BLaER1 treated with 17β-estradiol and CSF1 and Interleukin-3, amounts not matched to agents 10 nM and 100 nM (cell line): ENCODE results near the gene SLC24A4.

Source experiments
- H3K27ac ChIP-seq, 11 experiments: shearing (Covaris generic); formaldehyde crosslinking; 2 replicates each; pipeline ENCODE4 v1.8.1; 2022
- H3K27me3 ChIP-seq, 11 experiments: shearing (Covaris generic); formaldehyde crosslinking; 2 replicates each; pipeline ENCODE4 v1.8.1; 2022
- H3K36me3 ChIP-seq, 11 experiments: shearing (Covaris generic); formaldehyde crosslinking; 2 replicates each; pipeline ENCODE4 v1.8.1; 2022
- H3K4me1 ChIP-seq, 10 experiments: shearing (Covaris generic); formaldehyde crosslinking; 2 replicates each; pipeline ENCODE4 v1.8.1; 2022
- H3K4me2 ChIP-seq, 11 experiments: shearing (Covaris generic); formaldehyde crosslinking; 2 replicates each; pipeline ENCODE4 v1.8.1; 2022
- H3K4me3 ChIP-seq, 10 experiments: shearing (Covaris generic); formaldehyde crosslinking; 2 replicates each; pipeline ENCODE4 v1.8.1; 2022
- H3K9ac ChIP-seq, 11 experiments: shearing (Covaris generic); formaldehyde crosslinking; 2 replicates each; pipeline ENCODE4 v1.8.1; 2022
- H3K9me3 ChIP-seq, 11 experiments: shearing (Covaris generic); formaldehyde crosslinking; replicated peaks in 1 of 11; 2 replicates each; pipeline ENCODE4 v1.8.1; 2022
- H4K20me1 ChIP-seq, 11 experiments: shearing (Covaris generic); formaldehyde crosslinking; 2 replicates each; pipeline ENCODE4 v1.8.1; 2022
- Cebpa-rat ChIP-seq, 11 experiments: shearing (Covaris generic); IDR thresholded peaks; 2 replicates each; pipeline ENCODE4 v1.8.1; 2022

SLC24A4 gene

DNA sequence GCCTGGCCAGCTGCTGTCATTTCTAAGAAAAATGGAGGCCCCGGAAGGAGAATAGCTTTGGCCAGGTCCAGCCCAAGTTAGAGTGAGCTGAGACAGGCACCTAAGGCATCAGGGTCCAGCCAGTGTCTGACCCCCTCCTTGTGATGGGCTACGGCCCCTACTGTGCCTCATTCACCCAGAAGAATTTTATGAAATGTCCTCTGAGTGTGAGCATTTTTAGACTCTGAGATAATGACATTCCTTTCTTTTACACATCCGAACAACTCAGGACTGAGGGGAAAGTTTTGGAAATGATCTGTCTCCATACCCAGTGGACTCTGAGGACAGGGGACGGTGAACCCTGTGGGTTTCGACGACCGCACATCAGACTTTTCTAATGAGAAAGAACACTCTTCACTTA is 50.4 kb downstream of the SLC24A4 start:
- peaks cover 13 to 21% (median 19%) of the 10 kb centered on the region in 11 experiments; a peak in 21 of 22 replicates for H3K9me3 ChIP-seq
- no peak overlapping the region for H3K4me2 ChIP-seq
- no peak overlapping the region for H3K9ac ChIP-seq
- H3K4me1 ChIP-seq, result no peaks in the 10 kb centered on the region
- no peak overlapping the region for H3K4me3 ChIP-seq
- no peak overlapping the region for H3K27ac ChIP-seq
- TF ChIP-seq Cebpa-rat (IDR thresholded peaks at IDR 0.05), result no peak
- H3K27me3 ChIP-seq, result no peaks in the 10 kb centered on the region
- no peaks in the 10 kb centered on the region for H3K36me3 ChIP-seq
- no peaks in the 10 kb centered on the region for H4K20me1 ChIP-seq

GRCh38 chr14:92380131-92380530 is 57.2 kb downstream of the SLC24A4 start:
- no peak for TF ChIP-seq Cebpa-rat (IDR thresholded peaks at IDR 0.05)
- H3K4me1 ChIP-seq, result peaks cover 0 to 1% (median 0%) of the 10 kb centered on the region in 10 experiments; a peak in 1 of 20 replicates
- no peak overlapping the region for H3K4me3 ChIP-seq
- H3K27me3 ChIP-seq, result no peaks in the 10 kb centered on the region
- no peak overlapping the region for H3K4me2 ChIP-seq
- H3K9me3 ChIP-seq, result no peaks in the 10 kb centered on the region
- H4K20me1 ChIP-seq, result no peaks in the 10 kb centered on the region
- no peaks in the 10 kb centered on the region for H3K36me3 ChIP-seq
- H3K27ac ChIP-seq, result no peak overlapping the region
- no peak overlapping the region for H3K9ac ChIP-seq

GRCh38 chr14:92380582-92380981 is 57.6 kb downstream of the SLC24A4 start:
- H3K4me2 ChIP-seq, result no peak overlapping the region
- H3K4me3 ChIP-seq, result no peak overlapping the region
- peaks cover 0 to 6% (median under 1%) of the 10 kb centered on the region in 10 experiments; a peak in 5 of 20 replicates for H3K4me1 ChIP-seq
- no peaks in the 10 kb centered on the region for H3K27me3 ChIP-seq
- TF ChIP-seq Cebpa-rat (IDR thresholded peaks at IDR 0.05), result no peak
- no peaks in the 10 kb centered on the region for H4K20me1 ChIP-seq
- H3K9me3 ChIP-seq, result no peaks in the 10 kb centered on the region
- H3K36me3 ChIP-seq, result no peaks in the 10 kb centered on the region
- no peak overlapping the region for H3K27ac ChIP-seq
- H3K9ac ChIP-seq, result no peak overlapping the region

GRCh38 chr14:92382677-92383076 is 59.7 kb downstream of the SLC24A4 start:
- no peak for TF ChIP-seq Cebpa-rat (IDR thresholded peaks at IDR 0.05)
- H3K36me3 ChIP-seq, result no peaks in the 10 kb centered on the region
- H3K9me3 ChIP-seq, result no peaks in the 10 kb centered on the region
- no peak overlapping the region for H3K27ac ChIP-seq
- H3K27me3 ChIP-seq, result no peaks in the 10 kb centered on the region
- H3K4me3 ChIP-seq, result no peak overlapping the region
- no peak overlapping the region for H3K9ac ChIP-seq
- H4K20me1 ChIP-seq, result no peaks in the 10 kb centered on the region
- H3K4me1 ChIP-seq, result peaks cover 0 to 9% (median 1%) of the 10 kb centered on the region in 10 experiments; a peak in 5 of 20 replicates
- no peak overlapping the region for H3K4me2 ChIP-seq

DNA sequence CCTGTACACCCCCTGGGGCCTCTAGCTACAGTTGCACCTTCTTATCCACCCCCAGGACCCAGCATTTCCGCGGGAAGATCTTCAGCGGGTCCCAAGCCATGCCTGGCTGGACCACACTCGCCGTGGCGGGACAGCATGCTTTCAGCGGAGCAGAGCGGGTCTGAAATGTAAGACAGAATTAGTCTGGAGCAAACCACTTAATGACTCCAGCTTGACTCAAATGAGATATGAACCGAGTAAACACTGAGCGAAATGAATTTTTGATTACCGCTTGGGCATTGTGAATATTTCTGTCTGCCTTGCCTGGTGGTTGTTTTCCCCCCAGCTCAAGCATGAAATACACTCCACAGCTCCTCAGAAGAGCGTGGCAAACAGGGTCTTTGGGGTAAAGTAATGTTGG is 60.8 kb downstream of the SLC24A4 start:
- Histone ChIP-seq H4K20me1 (no peaks in the 10 kb centered on the region), H3K4me2 (no peak overlapping the region), H3K27me3 (no peaks in the 10 kb centered on the region), H3K9me3 (no peaks in the 10 kb centered on the region), H3K36me3 (no peaks in the 10 kb centered on the region), H3K27ac (no peak overlapping the region), H3K4me3 (no peak overlapping the region), H3K9ac (no peak overlapping the region), H3K4me1 (peaks cover 0 to 9% (median 2%) of the 10 kb centered on the region in 10 experiments; a peak in 5 of 20 replicates)
- TF ChIP-seq Cebpa-rat (IDR thresholded peaks at IDR 0.05), result no peak

DNA sequence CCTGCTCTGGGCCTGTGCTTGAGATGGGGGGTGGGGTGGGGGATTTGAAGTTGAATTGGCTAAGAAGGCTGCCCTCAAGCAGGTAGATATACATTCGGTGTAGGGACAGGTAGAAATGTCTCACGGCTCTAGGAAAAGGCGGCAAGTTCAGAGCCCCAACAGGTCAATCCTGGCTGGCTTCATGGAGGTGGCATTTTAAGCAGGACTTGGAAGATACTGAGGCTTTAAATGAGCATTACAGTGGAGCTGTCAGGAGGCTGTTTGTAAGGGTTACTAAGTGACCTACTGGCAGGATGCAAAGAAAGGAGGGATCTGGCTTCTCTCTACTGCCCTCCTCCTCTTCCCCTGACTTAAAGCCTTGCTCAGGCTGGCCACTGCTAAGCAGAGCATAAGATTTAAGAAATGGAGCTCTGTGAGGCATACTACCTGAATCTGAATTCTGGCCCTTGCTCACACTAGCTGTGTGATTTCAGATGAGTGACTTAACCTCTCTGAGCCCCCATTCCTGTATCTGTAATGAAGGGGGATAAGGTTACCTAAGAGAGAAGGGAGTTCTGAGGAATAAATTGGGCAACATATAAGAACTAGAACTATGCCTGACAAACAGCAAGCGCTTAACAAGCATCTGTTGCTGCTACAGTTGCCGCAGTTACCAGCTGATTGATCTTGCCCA is 61.6 kb downstream of the SLC24A4 start:
- H3K4me3 ChIP-seq, result no peak overlapping the region
- no peak overlapping the region for H3K4me2 ChIP-seq
- TF ChIP-seq Cebpa-rat (IDR thresholded peaks at IDR 0.05), result no peak
- H3K4me1 ChIP-seq, result peaks cover 5 to 13% (median 9%) of the 10 kb centered on the region in 10 experiments; a peak in 19 of 20 replicates
- H3K27me3 ChIP-seq, result no peaks in the 10 kb centered on the region
- H3K9ac ChIP-seq, result no peak overlapping the region
- H3K36me3 ChIP-seq, result no peaks in the 10 kb centered on the region
- H3K27ac ChIP-seq, result no peak overlapping the region
- H4K20me1 ChIP-seq, result no peaks in the 10 kb centered on the region
- no peaks in the 10 kb centered on the region for H3K9me3 ChIP-seq

DNA sequence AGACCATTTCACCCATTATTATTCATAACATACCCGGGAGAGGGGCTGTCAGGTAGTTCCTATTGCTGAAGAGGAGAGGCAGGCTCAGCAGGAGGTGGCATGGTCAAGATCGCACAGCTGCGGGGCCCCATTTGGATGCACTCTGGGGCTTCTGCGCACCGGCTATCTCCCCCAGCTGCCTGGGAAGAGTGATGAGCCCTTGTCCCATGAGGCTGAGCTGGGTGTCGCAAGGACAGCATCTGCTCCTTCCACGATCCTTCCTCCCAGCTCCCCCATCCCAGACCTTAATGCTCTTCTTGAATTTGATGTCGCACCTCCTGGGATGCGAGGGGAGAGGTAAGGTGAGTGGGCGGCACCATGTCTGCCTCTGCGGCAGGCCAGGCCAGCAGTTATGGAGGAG is 62.6 kb downstream of the SLC24A4 start:
- H3K36me3 ChIP-seq, result no peaks in the 10 kb centered on the region
- no peak overlapping the region for H3K4me3 ChIP-seq
- peak overlapping the region in 2 of 11 experiments; percentile 1 to 8; a peak in 1 of 22 replicates for H3K4me2 ChIP-seq
- no peak overlapping the region for H3K27ac ChIP-seq
- H3K4me1 ChIP-seq, result peaks cover 10 to 19% (median 14%) of the 10 kb centered on the region in 10 experiments; a peak in 19 of 20 replicates
- no peaks in the 10 kb centered on the region for H4K20me1 ChIP-seq
- 0 out of 22 replicates have a peak, but pooled peaks cover 0 to under 1% (median 0%) of the 10 kb centered on the region in 11 experiments for H3K9me3 ChIP-seq
- no peaks in the 10 kb centered on the region for H3K27me3 ChIP-seq
- H3K9ac ChIP-seq, result no peak overlapping the region
- no peak for TF ChIP-seq Cebpa-rat (IDR thresholded peaks at IDR 0.05)

- TF ChIP-seq Cebpa-rat (IDR thresholded peaks at IDR 0.05), result no peak
- Histone ChIP-seq H3K36me3 (no peaks in the 10 kb centered on the region), H4K20me1 (no peaks in the 10 kb centered on the region), H3K27ac (no peak overlapping the region), H3K9ac (no peak overlapping the region), H3K27me3 (no peaks in the 10 kb centered on the region), H3K9me3 (peaks cover 0 to 6% (median 0%) of the 10 kb centered on the region in 11 experiments; a peak in 1 of 22 replicates), H3K4me2 (no peak overlapping the region), H3K4me3 (no peak overlapping the region), H3K4me1 (peaks cover 10 to 19% (median 14%) of the 10 kb centered on the region in 10 experiments; a peak in 19 of 20 replicates)
These were observed 63.2 kb downstream of the SLC24A4 start for GRCh38 chr14:92386165-92386564.

GRCh38 chr14:92386637-92387036 is 63.7 kb downstream of the SLC24A4 start:
- Histone ChIP-seq H3K27ac (no peak overlapping the region), H3K9ac (no peak overlapping the region), H4K20me1 (no peaks in the 10 kb centered on the region), H3K4me3 (no peak overlapping the region), H3K9me3 (peaks cover 0 to 9% (median 0%) of the 10 kb centered on the region in 11 experiments; a peak in 1 of 22 replicates), H3K4me1 (peaks cover 10 to 21% (median 18%) of the 10 kb centered on the region in 10 experiments), H3K27me3 (no peaks in the 10 kb centered on the region), H3K36me3 (no peaks in the 10 kb centered on the region), H3K4me2 (no peak overlapping the region)
- no peak for TF ChIP-seq Cebpa-rat (IDR thresholded peaks at IDR 0.05)

- no peak overlapping the region for H3K9ac ChIP-seq
- peaks cover 0 to 9% (median 0%) of the 10 kb centered on the region in 11 experiments; a peak in 1 of 22 replicates for H3K9me3 ChIP-seq
- no peaks in the 10 kb centered on the region for H3K36me3 ChIP-seq
- no peak for TF ChIP-seq Cebpa-rat (IDR thresholded peaks at IDR 0.05)
- no peaks in the 10 kb centered on the region for H4K20me1 ChIP-seq
- no peak overlapping the region for H3K4me2 ChIP-seq
- H3K27ac ChIP-seq, result no peak overlapping the region
- H3K4me1 ChIP-seq, result peaks cover 10 to 28% (median 22%) of the 10 kb centered on the region in 10 experiments
- H3K27me3 ChIP-seq, result no peaks in the 10 kb centered on the region
- no peak overlapping the region for H3K4me3 ChIP-seq
These were observed 64.6 kb downstream of the SLC24A4 start for GRCh38 chr14:92387578-92387977.
